Renal cortex interstitium (tissue), 11 donors: Measurements from ENCODE around the gene SLC37A3. TPM values are rescaled to one million over a fixed set of nuclear protein-coding genes. Genes with fewer than 3 reads are reported as not detected.

Experiments used
- DNase-seq, 11 donors: peaks; one replicate each; pipeline ENCODE4 v3.0.0-alpha.2; 2013; ENCODE audit warnings: low read depth in 9 of 11, low spot score in 4 of 11; ENCODE audit errors: extremely low read depth in 1 of 11
- polyA plus RNA-seq, 3 donors: library from polyadenylated mRNA; unstranded; fragments of 120-200 nt; gene quantifications; one replicate each; pipeline ENCODE4 v1.2.1, GENCODE V29; 2013; ENCODE audit not compliant: insufficient read length in 3 of 3

Gene SLC37A3
- polyA plus RNA-seq, 3 donors: 49.6 to 62.9 (median 57.3) TPM

DNA sequence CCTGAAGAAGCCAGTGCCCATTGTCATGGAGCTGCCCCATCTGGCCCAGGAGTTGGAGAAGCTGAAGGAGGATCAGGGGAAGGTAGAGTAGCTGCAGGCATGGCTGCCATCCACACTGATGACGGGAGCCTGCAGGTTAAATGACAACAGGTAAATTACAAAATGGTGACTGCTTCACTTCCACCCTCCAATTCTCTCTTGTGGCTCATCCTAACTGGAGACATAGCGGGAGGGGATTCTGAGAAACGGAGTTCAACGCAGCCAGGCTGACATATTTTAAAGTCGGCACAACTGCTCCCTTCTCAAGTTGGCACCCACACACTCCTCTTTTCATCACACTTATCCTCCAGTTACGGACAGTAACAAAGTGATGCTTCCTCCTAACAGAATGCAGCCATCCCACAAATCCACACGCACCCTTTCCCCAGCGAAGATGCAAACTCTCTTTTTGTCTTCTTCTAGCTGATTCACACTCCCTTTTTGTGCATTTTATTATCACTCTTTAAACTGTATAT, 103.0 kb downstream of the SLC37A3 start:
- no peak for DNase-seq

DNA sequence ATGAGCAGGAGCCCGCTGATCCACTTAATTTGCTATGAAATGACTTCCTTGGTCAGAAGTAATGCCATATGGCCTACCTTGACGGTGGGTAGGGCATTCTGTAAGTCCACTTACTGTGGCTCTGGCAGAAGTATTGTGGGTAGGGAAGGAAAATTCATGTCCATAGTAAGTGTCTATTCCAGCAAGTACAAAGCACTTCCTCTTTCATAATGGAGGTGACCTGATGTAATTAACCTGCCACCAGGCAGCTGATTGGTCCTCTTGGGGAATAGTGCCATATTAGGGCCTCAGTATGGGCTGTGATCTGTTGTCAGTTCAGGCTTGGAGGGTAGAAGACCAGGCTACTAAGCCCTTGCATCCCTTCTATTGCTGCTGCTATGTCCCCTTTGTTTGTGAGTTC, 103.9 kb downstream of the SLC37A3 start:
- DNase-seq: no peak

DNA sequence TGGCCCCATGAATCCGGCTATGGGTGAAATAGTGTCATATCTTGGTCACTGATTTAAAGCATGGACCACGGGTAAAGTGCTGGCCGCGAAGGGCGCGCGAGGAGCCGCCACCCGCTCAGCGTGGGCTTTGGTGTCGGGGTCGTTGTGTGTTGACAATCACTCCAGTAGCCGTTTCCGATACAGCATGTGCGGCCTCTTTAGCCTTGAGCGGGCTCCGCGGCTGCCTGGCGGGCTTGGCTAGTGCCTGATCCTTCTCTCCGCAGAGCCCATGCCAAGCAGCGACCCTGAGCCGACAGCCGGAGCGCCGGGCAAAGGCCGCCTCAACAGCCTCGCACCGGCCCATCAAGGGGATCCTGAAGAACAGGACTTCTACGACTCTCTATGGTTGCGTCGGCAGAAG, 105.9 kb downstream of the SLC37A3 start:
- no peak for DNase-seq

DNA sequence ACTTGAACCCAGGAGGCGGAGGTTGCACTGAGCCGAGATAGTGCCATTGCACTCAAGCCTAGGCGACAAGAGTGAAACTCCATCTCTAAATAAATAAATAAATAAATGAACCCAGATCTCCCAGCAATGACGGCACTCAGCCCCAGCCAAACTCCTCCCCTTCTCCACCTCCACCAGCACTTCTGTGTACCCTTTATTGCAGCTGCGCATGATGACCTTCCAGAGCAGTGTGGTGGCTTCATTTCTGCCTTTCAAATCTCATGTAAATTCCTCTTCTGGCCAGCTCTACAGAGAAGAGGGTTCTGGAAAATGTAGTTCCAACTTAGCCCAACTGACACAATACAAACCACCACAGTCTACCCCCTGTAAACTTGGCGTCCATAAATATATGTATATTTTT, 108.5 kb downstream of the SLC37A3 start:
- DNase-seq: no peak

DNA sequence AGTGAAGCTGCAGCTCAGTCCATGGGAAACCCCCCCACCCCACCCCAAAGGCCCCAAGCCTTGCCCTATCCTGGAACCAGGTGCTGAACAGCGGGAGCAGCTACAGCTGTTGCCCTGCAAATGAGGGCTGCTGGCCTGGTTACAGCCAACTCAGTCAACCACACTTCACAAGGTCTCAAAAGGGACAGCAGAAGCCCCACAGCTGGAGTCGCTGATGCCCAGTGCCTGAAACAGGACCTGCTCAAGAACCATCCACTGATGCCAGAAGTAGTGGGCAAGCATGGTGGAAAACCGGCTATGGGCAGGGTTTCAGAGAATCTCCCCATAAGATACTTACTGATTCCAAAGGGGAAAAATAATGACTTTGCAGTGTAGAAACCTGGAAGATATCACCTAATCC, 110.3 kb downstream of the SLC37A3 start:
- DNase-seq: no peak

DNA sequence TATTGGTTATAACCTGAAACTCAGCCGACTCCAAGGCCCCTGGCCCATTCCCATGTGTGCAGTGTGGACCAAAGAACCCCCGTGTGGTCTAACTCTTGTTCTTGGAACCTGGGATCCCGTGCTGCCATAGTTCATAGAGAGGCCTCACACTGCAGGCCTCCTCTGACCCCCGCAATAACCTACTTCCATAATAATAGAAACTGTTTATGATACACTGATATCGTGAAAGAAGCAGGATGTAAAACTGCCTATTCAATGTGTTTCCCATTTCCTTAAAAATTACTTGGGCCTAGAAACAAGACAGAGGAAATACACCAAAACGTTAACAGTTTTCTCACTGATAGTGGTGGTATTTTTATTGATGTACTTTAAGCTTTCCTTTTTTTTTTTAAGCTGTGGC, 112.4 kb downstream of the SLC37A3 start:
- no peak for DNase-seq

DNA sequence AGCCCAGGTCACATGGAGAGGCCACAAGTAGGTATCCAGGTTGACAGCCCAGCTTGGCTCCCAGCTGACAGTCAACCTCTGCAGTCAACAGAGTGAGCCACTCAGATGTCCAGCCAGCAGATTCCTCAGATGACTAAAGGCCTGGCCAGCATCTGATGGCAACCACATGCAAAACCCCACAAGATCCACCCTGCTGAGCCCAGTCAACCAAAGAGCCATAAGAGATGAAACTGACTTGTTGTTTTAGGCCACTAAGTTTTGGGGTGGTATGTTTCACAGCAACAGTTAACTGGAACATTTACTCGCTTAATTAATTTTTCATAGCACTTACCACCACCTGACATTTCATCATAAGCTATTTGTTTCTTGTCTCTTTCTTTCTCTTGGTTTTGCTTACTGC, 114.3 kb downstream of the SLC37A3 start:
- DNase-seq: no peak

Other genes with a start within 250 kb of the SLC37A3 start
- gene KDM7A, start 221.5 kb downstream of the SLC37A3 start, polyA plus RNA-seq: 10 to 100 TPM; 10.8 to 15.3 (median 12.6) TPM
- 1 to 10 TPM; 2.0 to 3.3 (median 2.2) TPM for gene RAB19, start 5.5 kb upstream of the SLC37A3 start, polyA plus RNA-seq
- gene MKRN1, start 81.0 kb upstream of the SLC37A3 start, polyA plus RNA-seq: 100 to 1,000 TPM; 116 to 138 (median 116) TPM
- gene DENND2A, start 242.3 kb upstream of the SLC37A3 start, polyA plus RNA-seq: 10 to 100 TPM; 34.2 to 37.3 (median 35.4) TPM